RKO (cell line): ENCODE results near the gene S1PR1.
"Not testable (repeated sequence)": the region's sequence is repeated elsewhere in the genome, so short reads cannot be mapped to it uniquely, and the experiment has no call there.

ENCODE experiments used
- DNase-seq: peaks from one replicate; pipeline ENCODE4 v3.0.0-alpha.2; 2016; ENCODE audit warnings: low spot score

S1PR1 gene

DNA sequence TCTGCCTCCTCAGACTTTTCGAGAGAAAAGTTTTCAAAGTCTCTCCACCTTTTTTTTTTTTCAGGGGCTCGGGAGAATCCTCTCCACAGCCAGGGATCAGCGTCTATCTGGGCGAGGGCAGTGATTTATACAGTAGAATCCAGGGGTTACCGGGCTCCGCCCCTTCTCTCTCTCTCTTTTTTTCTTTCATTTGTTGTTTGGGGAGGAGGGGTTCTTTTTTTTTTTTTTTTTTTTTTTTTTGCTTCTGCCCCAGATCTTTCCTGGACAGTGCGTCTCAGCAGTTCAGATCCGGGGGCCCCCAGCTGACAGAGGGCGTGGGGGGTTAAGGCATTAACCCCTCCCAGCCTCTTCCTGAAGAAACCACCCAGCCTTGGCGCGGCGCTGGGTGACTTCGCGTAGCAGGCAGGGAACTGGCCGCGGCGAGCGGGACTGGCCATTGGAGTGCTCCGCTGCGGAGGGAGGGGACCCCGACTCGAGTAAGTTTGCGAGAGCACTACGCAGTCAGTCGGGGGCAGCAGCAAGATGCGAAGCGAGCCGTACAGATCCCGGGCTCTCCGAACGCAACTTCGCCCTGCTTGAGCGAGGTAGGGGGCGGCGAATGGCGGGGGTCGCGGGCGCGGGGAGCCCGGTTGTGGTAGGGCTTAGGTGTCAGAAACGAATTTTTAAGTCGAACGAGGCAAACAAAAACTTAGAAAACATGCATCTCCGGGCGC is at the start of gene S1PR1:
Gene S1PR1, plus strand, starts transcription at position 504 of the 713 bp plus-strand sequence. CDS start 1,966 bp downstream, outside the sequence.
- no peak for DNase-seq

DNA sequence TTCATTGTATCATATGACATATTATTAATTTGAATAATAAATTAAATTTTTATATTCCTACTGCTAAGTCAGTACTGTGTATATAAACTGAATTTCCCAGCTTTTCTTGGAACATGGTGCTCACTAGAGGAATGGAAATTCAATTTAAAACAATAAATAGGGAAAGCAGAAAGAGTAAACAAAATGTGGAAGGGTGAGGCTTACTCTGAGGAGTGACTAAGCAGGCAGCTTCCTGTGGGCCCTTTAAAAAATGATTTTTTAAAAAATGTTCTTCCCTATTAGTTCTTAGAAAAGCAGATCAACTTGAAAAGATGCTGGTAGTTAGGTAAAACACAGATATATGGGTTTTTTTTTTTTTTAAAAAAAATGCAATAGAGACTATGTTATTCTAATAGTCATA is 49.5 kb upstream of the S1PR1 start:
- no peak for DNase-seq

DNA sequence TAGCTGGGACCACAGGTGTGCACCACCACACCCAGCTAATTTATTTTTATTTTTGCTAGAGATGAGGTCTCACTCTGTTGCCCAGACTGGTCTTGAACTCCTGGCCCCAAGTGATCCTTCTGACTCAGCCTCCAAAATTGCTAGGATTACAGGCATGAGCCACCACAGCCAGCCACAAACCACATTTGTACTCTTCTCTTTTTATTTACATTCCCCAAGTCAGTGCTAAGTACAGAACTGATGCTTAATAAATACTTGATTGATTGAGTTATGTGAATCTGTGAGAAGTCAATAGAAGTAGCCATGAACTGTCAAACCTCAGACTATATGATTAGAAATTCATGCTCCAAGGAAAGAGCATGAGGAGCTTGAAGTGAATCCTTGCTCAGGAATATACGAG is 48.5 kb upstream of the S1PR1 start:
- DNase-seq = no peak

DNA sequence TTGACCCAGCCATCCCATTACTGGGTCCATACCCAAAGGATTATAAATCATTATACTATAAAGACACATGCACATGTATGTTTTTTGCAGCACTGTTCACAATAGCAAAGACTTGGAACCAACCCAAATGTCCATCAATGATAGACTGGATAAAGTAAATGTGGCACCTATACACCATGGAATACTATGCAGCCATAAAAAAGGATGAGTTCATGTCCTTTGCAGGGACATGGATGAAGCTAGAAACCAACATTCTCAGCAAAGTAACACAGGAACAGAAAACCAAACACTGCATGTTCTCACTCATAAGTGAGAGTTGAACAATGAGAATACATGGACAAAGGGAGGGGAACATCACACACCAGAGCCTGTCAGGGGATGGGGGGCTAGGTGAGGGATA is 47.9 kb upstream of the S1PR1 start:
- not testable (repeated sequence) for DNase-seq

DNA sequence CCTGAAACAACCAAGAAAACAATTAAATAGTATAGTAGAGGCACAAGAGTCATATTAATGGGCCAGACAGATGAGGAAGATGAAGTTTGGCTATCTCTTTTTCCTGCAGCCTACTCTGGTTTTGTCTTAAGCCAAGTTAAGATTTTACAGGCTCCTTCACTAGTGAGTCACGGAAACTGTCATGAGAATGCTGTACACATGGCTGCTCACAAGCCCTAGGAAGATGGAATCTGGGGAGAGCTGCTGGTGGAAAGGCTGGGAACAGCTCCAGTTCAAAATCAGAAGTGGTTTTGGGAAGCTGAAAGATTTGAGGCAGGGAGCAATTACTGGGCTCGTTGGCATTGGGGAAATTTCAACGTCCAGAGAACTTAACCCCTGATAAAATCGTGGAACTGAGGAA is 46.4 kb upstream of the S1PR1 start:
- no peak for DNase-seq

DNA sequence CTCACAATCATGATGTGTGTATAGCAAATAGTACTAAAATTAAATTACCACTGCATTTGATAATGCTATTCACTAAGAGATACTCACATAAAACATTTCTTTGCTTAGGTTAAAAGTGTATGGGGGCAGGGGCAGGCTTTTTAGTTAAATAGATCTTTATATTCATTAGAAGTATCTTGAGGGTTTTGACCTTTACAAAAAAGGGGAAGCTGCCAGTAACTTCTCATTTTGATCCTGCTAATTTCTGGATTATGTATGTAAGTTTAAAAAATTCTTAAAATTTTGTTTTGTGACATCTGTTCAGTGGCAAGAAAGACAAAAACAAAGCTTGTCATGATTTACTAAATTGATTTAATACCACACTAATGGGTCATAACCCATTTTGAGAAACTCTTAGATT is 45.8 kb upstream of the S1PR1 start:
- DNase-seq = no peak

DNA sequence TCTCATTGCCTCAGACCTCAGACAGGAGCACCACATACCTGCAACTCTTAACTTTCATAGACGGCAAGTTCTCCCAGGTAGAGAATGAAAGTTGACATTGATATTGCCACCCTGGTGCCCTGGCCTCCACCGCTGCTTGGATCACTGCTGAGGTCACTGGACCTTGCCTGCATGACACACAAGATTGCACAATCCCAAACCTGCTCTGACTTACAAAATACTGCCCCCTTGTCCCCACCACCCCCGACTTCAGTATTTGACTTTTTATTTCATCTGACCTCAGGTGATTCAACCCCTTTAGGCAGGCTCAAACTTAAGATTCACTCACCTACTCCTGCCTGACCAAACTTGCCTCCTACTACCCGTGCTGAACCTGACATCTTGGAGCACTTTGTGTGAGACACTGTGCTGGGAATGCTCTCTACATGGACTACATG is 43.1 kb upstream of the S1PR1 start:
- DNase-seq = no peak

DNA sequence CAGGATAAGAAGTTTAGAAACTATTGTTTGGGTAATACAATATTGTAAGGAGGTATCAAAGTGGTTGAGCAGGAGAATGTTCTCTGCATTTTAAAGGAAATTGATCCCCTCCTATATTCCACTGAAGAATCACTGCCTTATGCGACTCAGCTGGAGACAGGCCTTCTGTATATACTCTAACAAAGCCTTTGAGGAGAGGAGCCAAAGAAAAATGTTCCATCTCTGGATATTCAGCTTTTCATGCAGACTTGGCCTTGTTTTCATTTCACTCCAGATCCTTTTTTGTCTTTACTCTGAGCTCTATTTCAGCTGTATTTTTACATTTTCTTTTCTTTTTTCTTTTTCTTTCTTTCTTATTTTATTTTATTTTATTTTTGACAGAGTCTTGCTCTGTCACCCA is 42.1 kb upstream of the S1PR1 start:
- DNase-seq = no peak

DNA sequence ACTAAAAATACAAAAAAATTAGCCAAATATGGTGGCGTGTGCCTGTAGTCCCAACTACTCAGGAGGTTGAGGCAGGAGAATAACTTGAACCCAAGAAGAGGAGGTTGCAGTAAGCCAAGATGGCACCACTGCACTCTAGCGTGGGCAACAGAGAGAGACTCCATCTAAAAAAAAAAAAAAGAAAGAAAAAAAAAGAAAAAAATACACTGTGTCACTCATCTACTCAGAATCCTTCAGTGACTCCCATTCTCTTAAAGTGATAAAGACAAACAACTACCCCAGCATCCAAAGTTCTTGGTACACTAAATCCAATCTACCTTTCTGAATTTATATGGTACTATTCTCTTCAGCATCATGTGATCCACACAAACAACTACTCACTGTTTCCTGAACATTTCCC is 40.2 kb upstream of the S1PR1 start:
- DNase-seq = no peak

DNA sequence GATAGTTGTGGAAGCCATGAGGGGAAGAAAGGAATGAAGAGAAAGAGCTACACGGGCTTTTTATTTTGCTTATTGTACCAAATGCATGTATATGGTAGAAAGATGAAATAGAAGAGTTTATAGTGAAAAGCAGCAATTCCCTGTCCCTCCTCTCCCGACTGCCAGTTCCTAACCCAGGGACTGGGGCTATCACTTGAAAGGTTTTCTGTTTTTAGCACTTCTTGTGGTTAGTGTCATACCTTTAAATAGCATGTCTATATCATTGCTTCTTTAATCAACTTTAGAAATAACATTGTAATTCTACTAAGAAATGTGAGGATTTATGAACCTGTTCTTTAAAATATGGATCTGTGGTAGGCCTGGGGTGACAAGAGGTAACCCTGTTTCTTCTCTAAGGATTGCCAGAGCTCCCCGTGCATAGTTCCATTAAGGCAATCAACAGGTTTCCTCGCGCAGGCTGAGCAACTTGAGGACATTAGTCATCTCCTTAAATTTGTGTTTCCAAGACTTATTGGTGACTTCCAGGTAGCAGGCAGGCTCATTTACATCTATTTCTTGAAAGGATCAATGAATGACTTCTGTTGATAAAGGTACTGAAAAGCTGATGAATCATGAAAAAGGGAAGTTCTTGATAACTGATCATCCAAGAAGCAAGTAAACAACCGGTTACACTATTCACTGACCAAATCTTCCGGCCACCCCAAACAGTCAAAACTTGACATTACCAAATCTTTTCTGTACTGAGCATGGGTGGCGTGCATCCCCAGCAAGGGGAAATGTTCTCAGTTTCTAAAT is 37.8 kb upstream of the S1PR1 start:
- DNase-seq = no peak

DNA sequence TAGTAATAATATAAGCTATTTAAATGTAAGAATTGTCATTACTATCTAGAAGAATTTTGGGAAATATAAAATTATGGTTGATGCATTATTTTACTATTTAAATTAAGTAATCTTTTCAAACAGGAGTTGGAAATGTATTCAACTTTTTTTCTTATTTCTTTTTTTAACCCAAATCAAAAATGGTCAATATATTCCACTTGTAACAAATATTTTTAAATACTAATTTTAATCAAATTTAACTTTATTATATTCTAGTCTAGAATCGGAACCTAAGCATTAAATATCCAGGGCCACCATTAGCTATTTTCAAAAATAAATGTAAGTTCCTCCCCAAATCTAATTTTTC is 37.2 kb upstream of the S1PR1 start:
- DNase-seq = no peak

DNA sequence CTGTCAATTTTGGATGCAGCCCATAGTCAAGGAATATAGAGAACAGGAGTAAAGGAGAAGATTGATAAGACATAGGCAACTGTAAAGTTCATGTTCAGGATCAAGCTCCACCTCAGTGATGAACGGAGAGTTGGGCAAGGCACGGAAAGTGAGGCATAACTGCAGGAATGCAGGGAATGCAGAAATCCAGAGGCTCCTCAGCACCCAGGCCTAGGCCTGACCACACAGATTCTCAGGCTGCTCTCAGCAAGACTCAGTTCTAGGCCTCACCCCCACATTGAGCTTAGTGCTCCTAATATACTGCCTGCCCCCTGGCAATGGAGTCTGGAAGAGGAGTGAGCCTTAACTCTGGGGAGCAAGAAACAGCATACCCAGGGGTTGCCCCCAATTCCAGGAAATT is 36.3 kb upstream of the S1PR1 start:
- DNase-seq = peak; percentile 11

DNA sequence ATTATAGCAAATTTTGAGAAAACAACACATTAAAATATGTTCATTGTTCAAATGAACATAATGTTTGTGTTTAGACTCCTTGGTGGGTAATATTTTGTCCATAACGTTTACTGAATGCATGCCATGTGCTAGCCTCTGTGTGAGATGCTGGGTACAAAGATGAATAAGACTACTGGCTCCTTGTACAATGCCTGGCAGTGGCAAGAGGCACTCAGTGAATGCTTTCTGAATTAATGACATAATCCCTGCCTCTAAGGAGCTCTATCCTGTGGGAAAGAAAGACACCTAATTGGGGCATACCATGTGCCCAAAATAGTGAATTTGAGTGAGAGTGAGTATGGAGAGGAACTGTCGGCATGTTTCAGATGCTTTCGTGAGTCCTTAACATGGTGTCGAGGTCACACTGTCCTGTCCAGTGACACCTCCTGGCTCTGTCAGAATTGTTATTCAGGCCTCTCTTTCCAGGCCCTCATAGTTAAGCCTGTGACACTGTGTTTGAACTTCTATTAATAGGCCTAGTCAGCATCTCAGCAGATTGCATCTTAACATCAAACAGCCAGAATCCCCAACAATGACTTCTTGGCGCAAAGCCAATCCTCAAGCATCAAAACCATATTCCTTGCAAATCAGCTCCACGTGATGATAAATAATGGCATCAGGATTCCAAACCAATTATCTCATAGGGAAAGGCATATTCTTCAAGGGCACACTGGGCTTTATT is 32.8 kb upstream of the S1PR1 start:
- no peak for DNase-seq

DNA sequence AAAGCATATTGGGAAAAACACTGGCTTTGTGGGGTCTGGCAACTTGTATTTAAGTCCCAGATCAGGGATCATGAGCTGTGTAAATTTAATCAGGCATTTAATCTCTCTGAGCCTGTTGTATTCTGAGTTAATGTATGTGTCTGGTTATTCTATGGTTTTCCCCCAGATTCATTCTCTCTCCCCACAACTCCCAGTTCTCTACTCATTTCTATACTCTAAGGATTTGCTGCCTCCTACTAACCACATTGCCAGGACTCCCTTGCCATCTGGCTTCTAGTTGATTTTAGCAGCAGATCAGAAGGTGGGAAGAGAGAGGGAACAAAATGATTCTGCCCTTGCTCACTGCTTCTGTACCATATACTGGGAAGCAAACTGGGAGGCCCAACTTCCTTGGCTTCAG is 31.4 kb upstream of the S1PR1 start:
- DNase-seq = no peak

DNA sequence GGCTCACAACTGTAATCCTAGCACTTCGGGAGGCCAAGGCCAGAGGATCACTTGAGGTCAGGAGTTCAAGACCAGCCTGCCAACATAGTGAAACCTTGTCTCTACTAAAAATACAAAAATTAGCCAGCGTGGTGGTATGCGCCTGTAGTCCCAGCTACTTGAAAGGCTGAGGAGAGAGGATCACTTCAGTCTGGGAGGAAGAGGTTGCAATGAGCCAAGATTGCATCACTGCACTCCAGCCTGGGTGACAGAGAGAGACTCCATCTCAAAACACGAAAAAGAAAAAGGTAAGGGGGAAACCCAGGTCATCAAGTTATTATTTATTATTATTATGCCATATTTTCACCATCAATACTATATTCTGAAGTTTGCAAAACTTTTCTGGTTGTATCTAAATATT is 30.7 kb upstream of the S1PR1 start:
- DNase-seq = not testable (repeated sequence)

DNA sequence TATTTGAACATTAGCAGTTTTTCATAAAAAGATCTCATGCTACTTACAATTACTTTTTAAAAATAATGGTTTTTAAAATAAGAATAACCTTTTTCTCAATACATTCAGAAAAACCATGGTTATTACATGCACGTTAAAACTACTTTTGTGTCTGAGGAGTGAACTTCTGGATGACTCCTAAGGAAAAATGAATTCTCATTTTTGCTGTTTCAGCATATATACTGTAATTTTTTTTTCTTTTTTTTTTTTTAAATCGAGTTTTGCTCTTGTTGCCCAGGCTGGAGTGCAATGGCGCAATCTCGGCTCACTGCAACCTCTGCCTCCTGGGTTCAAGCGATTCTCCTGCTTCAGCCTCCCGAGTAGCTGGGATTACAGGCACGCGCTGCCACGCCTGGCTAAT is 29.5 kb upstream of the S1PR1 start:
- DNase-seq = not testable (repeated sequence)

DNA sequence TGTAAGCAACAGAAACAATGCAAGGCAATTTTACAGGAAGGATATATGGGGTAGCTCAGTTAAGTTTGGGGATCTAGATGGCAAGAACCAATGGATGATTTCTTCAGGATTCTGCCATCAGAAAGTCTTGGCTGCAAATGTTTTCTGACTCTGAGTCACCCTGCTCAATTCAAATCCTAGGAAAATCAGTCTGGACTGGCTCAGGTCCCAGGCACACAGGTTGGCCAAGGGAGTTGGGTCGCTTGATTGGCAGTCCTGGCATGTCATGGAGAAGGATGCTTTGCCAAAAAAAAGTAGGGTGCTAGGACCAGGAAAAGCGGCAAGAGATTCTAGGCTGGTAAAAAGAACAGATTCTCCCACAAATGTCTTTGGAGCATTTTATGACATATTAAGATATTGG is 28.9 kb upstream of the S1PR1 start:
- DNase-seq = no peak

DNA sequence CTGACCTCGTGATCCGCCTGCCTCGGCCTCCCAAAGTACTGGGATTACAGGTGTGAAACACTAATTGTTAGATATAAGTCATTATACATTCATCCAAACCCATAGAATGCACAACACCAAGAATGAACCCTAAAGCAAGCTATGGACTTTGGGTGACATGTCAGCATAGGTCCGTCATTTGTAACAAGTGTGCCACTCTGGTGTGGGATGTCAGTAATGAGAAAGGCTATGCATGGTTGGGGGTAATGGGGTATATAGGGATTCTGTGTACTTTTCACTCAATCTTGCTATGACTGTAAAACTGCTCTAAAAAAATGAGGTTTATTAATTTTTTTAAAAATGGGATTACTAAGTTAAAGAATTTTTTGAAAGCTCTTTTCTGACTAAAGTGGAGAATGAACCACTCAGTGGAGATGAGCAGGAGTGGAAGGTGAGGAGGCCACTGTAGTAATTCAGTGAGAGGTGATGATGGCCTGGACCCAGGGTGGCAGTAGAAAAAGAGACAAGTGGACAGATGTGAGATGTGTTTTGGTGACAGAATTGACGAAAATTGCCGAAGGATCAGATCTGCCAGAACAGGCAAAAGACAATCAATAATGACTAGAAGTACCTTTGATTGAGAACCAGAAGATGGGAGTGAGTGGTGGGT is 21.3 kb upstream of the S1PR1 start:
- no peak for DNase-seq

DNA sequence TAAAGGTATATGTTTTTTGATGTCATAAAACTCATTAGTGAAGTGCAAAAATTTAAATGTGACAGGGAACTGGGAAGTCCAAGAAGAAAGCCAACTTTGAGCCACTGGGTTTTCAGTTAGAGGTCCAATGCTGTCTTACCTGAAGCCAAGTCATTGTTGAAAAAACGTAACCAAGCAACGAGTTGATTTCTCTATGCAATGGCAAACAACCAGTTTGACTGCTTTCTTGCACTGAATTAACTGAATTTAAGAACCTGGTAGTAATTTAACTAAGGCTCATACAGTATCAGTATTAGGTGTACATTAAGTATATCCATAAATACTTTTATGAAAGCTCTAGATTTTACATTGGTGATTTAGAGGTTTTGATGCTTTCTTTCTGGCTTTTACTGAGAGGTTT is 20.2 kb upstream of the S1PR1 start:
- no peak for DNase-seq

DNA sequence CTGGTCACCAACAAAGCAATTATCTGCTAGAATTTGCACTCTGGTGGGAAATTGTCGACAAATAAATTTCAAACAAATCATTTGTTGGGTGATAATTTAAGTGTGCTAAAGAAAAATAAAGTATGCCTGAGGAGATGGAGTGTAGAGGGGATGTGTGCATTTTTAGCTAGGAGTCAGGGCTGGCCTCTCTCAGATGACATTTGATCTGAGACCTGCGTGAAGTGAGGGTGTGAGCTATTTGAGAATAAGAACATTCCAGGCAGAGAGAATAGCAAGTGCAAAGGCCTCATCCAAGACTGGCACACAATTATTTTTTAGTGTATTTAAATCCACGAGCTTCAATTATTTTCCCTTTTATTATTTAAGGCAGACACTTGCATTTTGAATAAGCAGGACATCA is 19.7 kb upstream of the S1PR1 start:
- DNase-seq = no peak

DNA sequence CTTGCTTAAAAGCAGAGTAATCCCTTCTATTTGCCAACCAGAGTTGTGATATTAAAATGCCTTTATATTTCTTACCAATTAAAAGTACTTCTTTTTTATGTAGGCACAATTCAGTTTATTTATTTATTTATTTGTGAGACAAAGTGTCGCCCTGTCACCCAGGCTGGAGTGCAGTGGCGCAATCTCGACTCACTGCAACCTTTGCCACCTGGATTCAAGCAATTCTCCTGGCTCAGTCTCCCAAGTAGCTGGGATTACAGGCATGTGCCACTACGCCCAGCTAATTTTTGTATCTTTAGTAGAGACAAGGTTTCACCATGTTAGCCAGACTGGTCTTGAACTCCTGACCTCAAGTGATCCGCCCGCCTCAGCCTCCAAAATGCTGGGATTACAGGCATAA is 17.9 kb upstream of the S1PR1 start:
- not testable (repeated sequence) for DNase-seq
